KMS-11 (cell line): ENCODE measurements around the gene MGAT1.
A peak's percentile ranks its signal among the peaks of the same experiment; 100 is the strongest.

Experiments used
- H2AFZ ChIP-seq: fragments of 200-600 bp; sonication (generic); 2 replicates; pipeline ENCODE4 v1.6.1; 2016; ENCODE audit warnings: antibody characterized with exemption, mixed run types, low read depth
- H3K27ac ChIP-seq: fragments of 200-600 bp; sonication (generic); 2 replicates; pipeline ENCODE4 v1.6.1; 2016; ENCODE audit warnings: mild to moderate bottlenecking, mixed run types
- H3K27me3 ChIP-seq: fragments of 200-600 bp; sonication (generic); 2 replicates; pipeline ENCODE4 v1.6.1; 2017; ENCODE audit warnings: mild to moderate bottlenecking, low read depth, mixed run types, moderate library complexity; ENCODE audit not compliant: insufficient read depth
- H3K36me3 ChIP-seq: fragments of 200-600 bp; sonication (generic); 2 replicates; pipeline ENCODE4 v1.6.1; 2017; ENCODE audit warnings: mild to moderate bottlenecking, mixed run types; ENCODE audit not compliant: insufficient read depth
- H3K4me1 ChIP-seq: fragments of 200-600 bp; sonication (generic); 2 replicates; pipeline ENCODE4 v1.6.1; 2016; ENCODE audit warnings: mild to moderate bottlenecking, low read depth, mixed run types; ENCODE audit not compliant: poor library complexity, severe bottlenecking
- H3K4me2 ChIP-seq: fragments of 200-600 bp; sonication (generic); 2 replicates; pipeline ENCODE4 v1.7.0; 2016; ENCODE audit warnings: mild to moderate bottlenecking, mixed run types
- H3K4me3 ChIP-seq: fragments of 200-600 bp; sonication (generic); IDR thresholded peaks from 2 replicates; pipeline ENCODE4 v1.6.1; 2017; ENCODE audit warnings: low read depth, low read length, mixed read lengths; ENCODE audit not compliant: insufficient read depth
- H3K79me2 ChIP-seq: fragments of 200-600 bp; sonication (generic); 2 replicates; pipeline ENCODE4 v1.6.1; 2016; ENCODE audit warnings: low read depth, mixed run types; ENCODE audit not compliant: insufficient read depth
- H3K9ac ChIP-seq: fragments of 200-600 bp; sonication (generic); 2 replicates; pipeline ENCODE4 v1.6.1; 2016; ENCODE audit warnings: mild to moderate bottlenecking, mixed run types
- H4K20me1 ChIP-seq: fragments of 200-600 bp; sonication (generic); 2 replicates; pipeline ENCODE4 v1.6.1; 2016; ENCODE audit warnings: mild to moderate bottlenecking, mixed run types; ENCODE audit not compliant: insufficient read depth
- TF ChIP-seq, protein P1 (sequence below): fragments of 200-600 bp; sonication (generic); conservative IDR thresholded peaks from 2 replicates; pipeline ENCODE4 v1.6.1; 2017; ENCODE audit warnings: low read depth, mild to moderate bottlenecking, antibody characterized with exemption, low read length, moderate library complexity, mixed read lengths

MGAT1 gene

DNA sequence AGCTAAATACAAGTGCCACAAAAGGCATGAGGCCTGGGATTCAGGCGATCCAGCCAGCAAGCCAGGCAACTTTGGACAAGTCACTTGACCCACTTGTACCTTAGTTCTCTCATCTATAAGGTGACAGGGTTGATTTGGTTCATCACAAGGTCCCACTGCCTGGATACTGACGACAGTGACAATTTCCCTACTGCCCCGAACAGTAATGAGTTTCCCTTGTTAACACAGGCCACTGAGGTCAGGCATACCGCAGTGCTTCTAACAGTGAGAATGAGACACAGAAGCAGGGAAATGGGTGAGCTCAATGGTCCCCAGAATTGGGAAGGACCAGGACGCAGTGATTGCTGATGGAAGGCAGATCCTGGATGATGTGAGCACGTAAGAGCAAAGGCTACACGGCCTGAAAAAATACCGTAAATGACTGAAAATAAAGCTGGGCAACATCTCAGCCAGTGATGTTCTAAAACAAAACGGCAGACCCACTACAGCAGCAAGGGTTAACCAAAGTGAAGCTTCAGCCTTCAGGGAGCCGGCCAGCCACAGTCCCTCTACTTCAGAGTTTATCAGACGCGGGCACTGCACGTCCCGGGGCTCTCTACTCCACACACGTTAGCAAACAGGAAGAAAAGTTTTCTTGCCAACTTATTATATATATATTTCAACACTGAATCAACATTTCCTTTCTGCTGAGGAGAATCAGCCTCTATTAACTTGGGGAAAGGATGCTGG lies 846 bp downstream of the MGAT1 start:
- H3K9ac ChIP-seq: no peak overlapping the region
- peak overlapping the region; percentile 73 for H3K4me2 ChIP-seq
- peaks cover 45% of the 10 kb centered on the region for H3K79me2 ChIP-seq
- no peaks in the 10 kb centered on the region for H3K27me3 ChIP-seq
- H3K36me3 ChIP-seq: no peaks in the 10 kb centered on the region
- H3K4me1 ChIP-seq: peaks cover 40% of the 10 kb centered on the region
- TF ChIP-seq, protein P1, sequence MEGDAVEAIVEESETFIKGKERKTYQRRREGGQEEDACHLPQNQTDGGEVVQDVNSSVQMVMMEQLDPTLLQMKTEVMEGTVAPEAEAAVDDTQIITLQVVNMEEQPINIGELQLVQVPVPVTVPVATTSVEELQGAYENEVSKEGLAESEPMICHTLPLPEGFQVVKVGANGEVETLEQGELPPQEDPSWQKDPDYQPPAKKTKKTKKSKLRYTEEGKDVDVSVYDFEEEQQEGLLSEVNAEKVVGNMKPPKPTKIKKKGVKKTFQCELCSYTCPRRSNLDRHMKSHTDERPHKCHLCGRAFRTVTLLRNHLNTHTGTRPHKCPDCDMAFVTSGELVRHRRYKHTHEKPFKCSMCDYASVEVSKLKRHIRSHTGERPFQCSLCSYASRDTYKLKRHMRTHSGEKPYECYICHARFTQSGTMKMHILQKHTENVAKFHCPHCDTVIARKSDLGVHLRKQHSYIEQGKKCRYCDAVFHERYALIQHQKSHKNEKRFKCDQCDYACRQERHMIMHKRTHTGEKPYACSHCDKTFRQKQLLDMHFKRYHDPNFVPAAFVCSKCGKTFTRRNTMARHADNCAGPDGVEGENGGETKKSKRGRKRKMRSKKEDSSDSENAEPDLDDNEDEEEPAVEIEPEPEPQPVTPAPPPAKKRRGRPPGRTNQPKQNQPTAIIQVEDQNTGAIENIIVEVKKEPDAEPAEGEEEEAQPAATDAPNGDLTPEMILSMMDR: no peak
- no peaks in the 10 kb centered on the region for H4K20me1 ChIP-seq
- H3K27ac ChIP-seq: no peak overlapping the region
- no peak overlapping the region for H3K4me3 ChIP-seq
- H2AFZ ChIP-seq: no peak overlapping the region

DNA sequence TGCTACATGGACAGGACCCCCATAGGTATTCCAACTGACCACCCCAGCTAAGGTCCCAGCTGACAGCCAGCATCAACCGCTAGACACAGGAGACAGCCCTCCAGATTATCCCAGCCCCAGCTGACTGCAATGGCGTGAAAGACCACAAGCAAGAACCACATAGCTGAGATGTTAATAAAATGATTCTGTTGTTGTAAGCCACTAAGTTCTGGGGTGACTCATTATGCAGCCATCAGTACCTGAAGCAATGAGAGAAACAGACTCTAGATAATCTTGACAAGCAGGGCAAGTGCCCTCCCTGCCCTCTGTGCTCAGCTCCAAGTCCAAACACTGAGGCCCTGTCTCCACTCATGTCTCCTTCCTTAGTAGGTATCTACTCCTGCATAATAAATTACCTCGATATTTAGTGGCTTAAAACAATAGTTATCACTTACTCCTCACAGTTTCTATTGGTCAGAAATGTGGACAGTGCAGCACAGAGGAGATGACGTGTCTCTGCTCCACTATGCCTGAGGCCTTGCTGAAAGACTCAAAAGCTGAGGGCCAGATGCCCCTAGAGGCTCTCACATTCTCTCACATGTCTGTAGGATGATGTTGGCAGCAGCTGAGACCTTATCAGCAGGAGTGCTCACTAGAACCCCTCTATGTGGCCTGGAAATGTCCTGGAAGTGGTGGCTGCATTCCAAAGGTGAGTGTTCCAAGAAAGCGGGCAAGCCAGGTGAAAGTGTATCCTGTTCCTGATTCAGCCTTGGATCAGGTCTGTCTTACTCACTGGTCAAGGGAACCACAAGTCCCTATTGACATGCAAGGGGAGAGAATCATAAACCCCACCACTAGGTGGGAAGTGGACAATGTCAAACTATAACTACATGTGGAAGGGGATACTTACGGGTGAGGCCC lies 2.5 kb downstream of the MGAT1 start:
- H3K27ac ChIP-seq: no peak overlapping the region
- no peaks in the 10 kb centered on the region for H3K27me3 ChIP-seq
- H3K9ac ChIP-seq: no peak overlapping the region
- H3K4me3 ChIP-seq: no peak overlapping the region
- H2AFZ ChIP-seq: no peak overlapping the region
- peaks cover 60% of the 10 kb centered on the region for H3K79me2 ChIP-seq
- H3K4me1 ChIP-seq: peaks cover 31% of the 10 kb centered on the region
- H3K4me2 ChIP-seq: no peak overlapping the region
- H3K36me3 ChIP-seq: no peaks in the 10 kb centered on the region
- TF ChIP-seq, protein P1: no peak
- H4K20me1 ChIP-seq: no peaks in the 10 kb centered on the region

DNA sequence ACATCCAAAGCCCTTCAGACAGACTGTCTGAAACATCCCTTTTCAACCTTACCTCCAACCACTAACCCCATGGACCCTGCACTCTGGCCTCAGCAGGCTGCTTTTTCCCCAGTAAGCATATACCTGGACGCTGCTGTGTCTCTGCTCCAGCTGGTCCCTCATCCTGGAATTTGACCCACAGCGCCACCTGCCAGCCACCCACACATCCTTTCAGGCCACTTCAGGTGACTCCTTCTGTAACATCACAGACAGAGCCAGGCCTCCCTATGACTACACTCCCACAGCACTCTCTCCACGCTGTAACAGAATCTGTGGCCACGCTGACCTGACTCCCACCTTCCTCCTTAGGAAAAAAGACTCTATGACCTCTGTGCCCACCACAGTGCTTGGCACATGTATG lies 3.4 kb downstream of the MGAT1 start:
- Histone ChIP-seq H2AFZ (no peak overlapping the region), H3K4me2 (no peak overlapping the region), H3K27me3 (no peaks in the 10 kb centered on the region), H3K4me1 (peaks cover 22% of the 10 kb centered on the region), H3K27ac (no peak overlapping the region), H4K20me1 (no peaks in the 10 kb centered on the region), H3K4me3 (no peak overlapping the region), H3K9ac (no peak overlapping the region), H3K79me2 (peaks cover 60% of the 10 kb centered on the region), H3K36me3 (no peaks in the 10 kb centered on the region)
- TF ChIP-seq, protein P1: 0 out of 2 replicates have a peak, but pooled peaks have one; percentile 21

DNA sequence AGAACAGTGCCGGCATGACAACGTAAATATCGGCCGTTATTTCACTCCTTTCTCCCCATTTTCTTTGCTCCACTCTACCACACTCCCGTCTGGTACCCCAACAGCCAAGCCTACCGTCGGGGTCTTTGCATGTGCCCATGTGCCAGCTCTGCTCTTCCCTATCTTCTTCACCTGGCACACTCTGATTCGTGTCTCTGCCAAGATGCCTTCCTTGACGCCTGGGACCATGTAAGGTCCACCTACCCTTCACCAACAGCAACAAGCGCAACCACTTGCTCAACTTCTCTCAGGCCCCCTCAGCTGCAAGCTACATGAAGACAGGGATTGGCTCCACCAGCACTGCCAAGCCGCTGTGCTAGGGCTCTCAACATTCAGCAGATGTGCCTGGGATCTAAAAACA lies 4.4 kb downstream of the MGAT1 start:
- TF ChIP-seq, protein P1: no peak
- Histone ChIP-seq H3K27ac (no peak overlapping the region), H3K79me2 (peaks cover 66% of the 10 kb centered on the region), H3K4me2 (no peak overlapping the region), H4K20me1 (no peaks in the 10 kb centered on the region), H3K4me3 (no peak overlapping the region), H3K4me1 (peaks cover 19% of the 10 kb centered on the region), H3K9ac (no peak overlapping the region), H3K36me3 (no peaks in the 10 kb centered on the region), H2AFZ (no peak overlapping the region), H3K27me3 (no peaks in the 10 kb centered on the region)
